Measurements from ENCODE around the gene APOC4. TPM values are rescaled to one million over a fixed set of nuclear protein-coding genes. Genes with fewer than 3 reads are reported as not detected.
A peak's percentile ranks its signal among the peaks of the same experiment; 100 is the strongest.
"Not testable (repeated sequence)": the region's sequence is repeated elsewhere in the genome, so short reads cannot be mapped to it uniquely, and the experiment has no call there.

The APOC4 gene
- total RNA-seq, 1 experiment from 2014 or later = not detected

GRCh38 chr19:44912854-44913253 is 29.2 kb upstream of the APOC4 start:
- no peak for TF ChIP-seq CTCF (IDR thresholded peaks at IDR 0.05; ENCODE audit: unreplicated experiment)
- Mint-ChIP-seq H3K27me3 (ENCODE audit: insufficient read depth, unreplicated experiment) (no peaks in the 10 kb centered on the region), H3K4me1 (ENCODE audit: insufficient read depth, unreplicated experiment) (peaks cover 25% of the 10 kb centered on the region), H3K36me3 (ENCODE audit: insufficient read depth, unreplicated experiment) (no peaks in the 10 kb centered on the region), H3K9me3 (ENCODE audit: unreplicated experiment) (no peaks in the 10 kb centered on the region), H3K4me3 (ENCODE audit: unreplicated experiment) (no peak overlapping the region), H3K27ac (ENCODE audit: low read depth, unreplicated experiment) (no peak overlapping the region)
- ChIA-PET POLR2A (no interaction called here), CTCF (interaction anchor here (0.7 to 3.9 kb wide), 4 partner anchors 9 to 38 kb away, joined by 3 to 46 read pairs (median 4); partner anchors contain the start of gene APOC2)
- BruUV-seq (replicated peaks) = no TSS peak
- intact Hi-C loops (cut with micrococcal nuclease) = no loop called here
- no peak for DNase-seq (ENCODE audit: unreplicated experiment)

GRCh38 chr19:44913512-44914432 is 28.3 kb upstream of the APOC4 start:
- intact Hi-C loops (cut with micrococcal nuclease); H3K27ac Mint-ChIP-seq (ENCODE audit: low read depth, unreplicated experiment); H3K36me3 Mint-ChIP-seq (ENCODE audit: insufficient read depth, unreplicated experiment); BruUV-seq (replicated peaks); H3K9me3 Mint-ChIP-seq (ENCODE audit: unreplicated experiment); H3K27me3 Mint-ChIP-seq (ENCODE audit: insufficient read depth, unreplicated experiment); DNase-seq (ENCODE audit: unreplicated experiment); CTCF ChIA-PET: not testable (repeated sequence)
- POLR2A ChIA-PET = interaction anchor here (0.5 kb wide), 1 partner anchor 24 kb away, joined by 3 read pairs; no protein-coding TSS in a partner anchor
- Mint-ChIP-seq H3K4me3 (ENCODE audit: unreplicated experiment) (peak overlapping the region; percentile 75), H3K4me1 (ENCODE audit: insufficient read depth, unreplicated experiment) (peaks cover 25% of the 10 kb centered on the region)

- intact Hi-C loops (cut with micrococcal nuclease); H3K27me3 Mint-ChIP-seq (ENCODE audit: insufficient read depth, unreplicated experiment); H3K27ac Mint-ChIP-seq (ENCODE audit: low read depth, unreplicated experiment); H3K36me3 Mint-ChIP-seq (ENCODE audit: insufficient read depth, unreplicated experiment); H3K9me3 Mint-ChIP-seq (ENCODE audit: unreplicated experiment); BruUV-seq (replicated peaks): not testable (repeated sequence)
- ChIA-PET POLR2A (interaction anchor here (0.8 kb wide), 2 partner anchors 10 to 40 kb away, joined by 3 read pairs; no protein-coding TSS in a partner anchor), CTCF (interaction anchor here (0.6 to 1.4 kb wide), 4 partner anchors 11 to 215 kb away, joined by 3 to 5 read pairs (median 4); no protein-coding TSS in a partner anchor)
- peak within 1 kb of the TSS; percentile 75 for H3K4me3 Mint-ChIP-seq (ENCODE audit: unreplicated experiment)
- peak; percentile 85 for DNase-seq (ENCODE audit: unreplicated experiment)
- H3K4me1 Mint-ChIP-seq (ENCODE audit: insufficient read depth, unreplicated experiment) = peaks cover 25% of the 10 kb centered on the region
These were observed 27.4 kb upstream of the APOC4 start, which contains the start of gene APOC1 for GRCh38 chr19:44914433-44915206. TSS of gene APOC1 (plus strand) at chr19:44914608. CDS start at chr19:44914892, 284 bp downstream.

GRCh38 chr19:44924243-44924725 is 17.8 kb upstream of the APOC4 start:
- Mint-ChIP-seq H3K27me3 (ENCODE audit: insufficient read depth, unreplicated experiment) (peaks cover 15% of the 10 kb centered on the region), H3K27ac (ENCODE audit: low read depth, unreplicated experiment) (no peak overlapping the region), H3K9me3 (ENCODE audit: unreplicated experiment) (no peaks in the 10 kb centered on the region), H3K4me3 (ENCODE audit: unreplicated experiment) (no peak overlapping the region), H3K36me3 (ENCODE audit: insufficient read depth, unreplicated experiment) (peaks cover 5% of the 10 kb centered on the region), H3K4me1 (ENCODE audit: insufficient read depth, unreplicated experiment) (peaks cover 8% of the 10 kb centered on the region)
- DNase-seq (ENCODE audit: unreplicated experiment) = no peak
- intact Hi-C loops (cut with micrococcal nuclease) = no loop called here
- no TSS peak for BruUV-seq (replicated peaks)
- TF ChIP-seq CTCF (IDR thresholded peaks at IDR 0.05; ENCODE audit: unreplicated experiment) = no peak
- CTCF ChIA-PET = interaction anchor here (1.0 to 2.3 kb wide), 2 partner anchors 23 to 28 kb away, joined by 3 to 7 read pairs; no protein-coding TSS in a partner anchor
- POLR2A ChIA-PET = no interaction called here

Data from MCF 10A (cell line).